PC-3 (cell line): ENCODE measurements around the gene RELL1.

ENCODE experiments used
- CTCF ChIP-seq: fragments of 300-600 bp; sonication (generic); conservative IDR thresholded peaks from 2 replicates; pipeline ENCODE4 v1.5.1; 2017; ENCODE audit warnings: antibody characterized with exemption, low read depth, mild to moderate bottlenecking, low read length
- EZH2 ChIP-seq: fragments of 300-600 bp; sonication (generic); IDR thresholded peaks from one replicate; pipeline ENCODE4 v1.6.1; 2017; ENCODE audit warnings: antibody characterized with exemption, mild to moderate bottlenecking, low read length; ENCODE audit not compliant: unreplicated experiment
- EZH2phosphoT487 ChIP-seq: fragments of 300-600 bp; sonication (generic); IDR thresholded peaks from 2 replicates; pipeline ENCODE4 v1.6.1; 2018; ENCODE audit warnings: mild to moderate bottlenecking, antibody characterized with exemption, low read length, borderline replicate concordance

GRCh38 chr4:37733240-37733867, 47.2 kb upstream of the RELL1 start:
- TF ChIP-seq CTCF (no peak), EZH2 (no peak), EZH2phosphoT487 (no peak)
